Uterus (tissue), 4 donors: ENCODE data around the gene RCOR2. TPM values are rescaled to one million over a fixed set of nuclear protein-coding genes. Genes with fewer than 3 reads are reported as not detected.
A peak's percentile ranks its signal among the peaks of the same experiment; 100 is the strongest.

ENCODE experiments used
- DNase-seq, 2 donors: peaks; one replicate each; pipeline ENCODE4 v3.0.0-alpha.2; 2019 to 2020
- H3K27ac ChIP-seq, 2 donors: fragments of 200-600 bp; sonication (generic); 1 replicate in 1 of 2; 2 replicates in 1 of 2; pipeline ENCODE4 v1.5.1; 2016 to 2018
- H3K27me3 ChIP-seq, 2 donors: fragments of 200-600 bp; sonication (generic); one replicate each; pipeline ENCODE4 v1.5.1; 2018 to 2019; ENCODE audit warnings: control low read depth in 1 of 2
- H3K36me3 ChIP-seq, 2 donors: fragments of 200-600 bp; sonication (generic); one replicate each; pipeline ENCODE4 v1.5.1; 2019; ENCODE audit warnings: control low read depth in 1 of 2
- H3K4me1 ChIP-seq, 2 donors: fragments of 200-600 bp; sonication (generic); one replicate each; pipeline ENCODE4 v1.5.1; 2018 to 2019; ENCODE audit warnings: control low read depth in 1 of 2
- H3K4me3 ChIP-seq, 2 donors: fragments of 200-600 bp; sonication (generic); 1 replicate in 1 of 2; 2 replicates in 1 of 2; pipeline ENCODE4 v1.5.1; 2018 to 2019; ENCODE audit warnings: mild to moderate bottlenecking in 1 of 2
- H3K9me3 ChIP-seq, 2 donors: fragments of 200-600 bp; sonication (generic); one replicate each; pipeline ENCODE4 v1.5.1; 2019; ENCODE audit warnings: control low read depth in 1 of 2
- CTCF ChIP-seq, 4 experiments: fragments of 200-600 bp in 2 of 4; fragments of 450-650 bp in 2 of 4; sonication (generic) in 2 of 4; IDR thresholded peaks; one replicate each; pipeline ENCODE4 v1.5.1; 2016 to 2019; ENCODE audit warnings: antibody characterized with exemption in 4 of 4, mild to moderate bottlenecking in 2 of 4, moderate library complexity in 1 of 4
- POLR2A ChIP-seq, 2 donors: fragments of 450-650 bp; IDR thresholded peaks; one replicate each; pipeline ENCODE4 v1.6.1; 2016; ENCODE audit warnings: antibody characterized with exemption in 2 of 2, mild to moderate bottlenecking in 1 of 2, moderate library complexity in 1 of 2
- intact Hi-C: fragments of 100-400 bp; cut with DNase I; formaldehyde crosslinking; loops from one replicate; pipeline ENCODE4 v1.15.1; 2023; ENCODE audit warnings: low total_unique reads
- total RNA-seq, 4 donors: library from RNA; depleted of rRNA in 3 of 4; stranded (reverse); fragments of >200 nt in 3 of 4; gene quantifications; one replicate each; pipeline versions ENCODE4 v1.1.0 to v1.2.4, GENCODE V29; 2014 to 2023
- donor health status: DM: yes; HTN: yes; CAD: no.

Gene RCOR2
- total RNA-seq, 4 donors from 2014 or later = 5.8 to 11.8 TPM; not detected in 2

- Histone ChIP-seq H3K27ac (no peak overlapping the region), H3K9me3 (no peaks in the 10 kb centered on the region), H3K4me1 (peaks cover 7 to 13% of the 10 kb centered on the region in 2 donors), H3K4me3 (no peak overlapping the region), H3K27me3 (no peaks in the 10 kb centered on the region), H3K36me3 (no peaks in the 10 kb centered on the region)
- intact Hi-C loops = no loop called here
- no peak for TF ChIP-seq POLR2A (IDR thresholded peaks at IDR 0.05)
- no peak for TF ChIP-seq CTCF (IDR thresholded peaks at IDR 0.05)
- no peak for DNase-seq
These were observed 24.7 kb downstream of the RCOR2 start for GRCh38 chr11:63892228-63892627.

GRCh38 chr11:63890368-63890767 is 26.6 kb downstream of the RCOR2 start:
- Histone ChIP-seq H3K4me3 (no peak overlapping the region), H3K27me3 (no peaks in the 10 kb centered on the region), H3K9me3 (no peaks in the 10 kb centered on the region), H3K27ac (no peak overlapping the region), H3K36me3 (no peaks in the 10 kb centered on the region), H3K4me1 (peaks cover 8 to 13% of the 10 kb centered on the region in 2 donors)
- intact Hi-C loops = no loop called here
- DNase-seq = no peak
- TF ChIP-seq CTCF (IDR thresholded peaks at IDR 0.05) (no peak), POLR2A (IDR thresholded peaks at IDR 0.05) (no peak)

- Histone ChIP-seq H3K9me3 (no peaks in the 10 kb centered on the region), H3K36me3 (no peaks in the 10 kb centered on the region), H3K4me3 (no peak overlapping the region), H3K27ac (peak overlapping the region in 1 of 2 donors; percentile 41), H3K4me1 (peaks cover 8 to 13% of the 10 kb centered on the region in 2 donors), H3K27me3 (no peaks in the 10 kb centered on the region)
- intact Hi-C loops = no loop called here
- DNase-seq = no peak
- TF ChIP-seq CTCF (IDR thresholded peaks at IDR 0.05) = no peak
- TF ChIP-seq POLR2A (IDR thresholded peaks at IDR 0.05) = no peak
These were observed 27.6 kb downstream of the RCOR2 start for GRCh38 chr11:63889344-63889743.

GRCh38 chr11:63888170-63889086 is 28.5 kb downstream of the RCOR2 start:
- DNase-seq = peak; percentile 58 to 70
- H3K4me1 ChIP-seq = peaks cover 8 to 13% of the 10 kb centered on the region in 2 donors

More at GRCh38 chr11:63888170-63889086, 28.5 kb downstream of the RCOR2 start:
- intact Hi-C loops = no loop called here
- Histone ChIP-seq H3K27ac (peak overlapping the region; percentile 41 to 64), H3K36me3 (no peaks in the 10 kb centered on the region), H3K4me3 (peak overlapping the region in 1 of 2 donors; percentile 14), H3K9me3 (no peaks in the 10 kb centered on the region), H3K27me3 (no peaks in the 10 kb centered on the region)
- TF ChIP-seq POLR2A (IDR thresholded peaks at IDR 0.05) (no peak), CTCF (IDR thresholded peaks at IDR 0.05) (no peak)
